ENCODE data around the gene TMEM247. TPM values are rescaled to one million over a fixed set of nuclear protein-coding genes. Genes with fewer than 3 reads are reported as not detected.
A peak's percentile ranks its signal among the peaks of the same experiment; 100 is the strongest.

The TMEM247 gene
- total RNA-seq, 1 donor from 2014 or later: not detected

DNA sequence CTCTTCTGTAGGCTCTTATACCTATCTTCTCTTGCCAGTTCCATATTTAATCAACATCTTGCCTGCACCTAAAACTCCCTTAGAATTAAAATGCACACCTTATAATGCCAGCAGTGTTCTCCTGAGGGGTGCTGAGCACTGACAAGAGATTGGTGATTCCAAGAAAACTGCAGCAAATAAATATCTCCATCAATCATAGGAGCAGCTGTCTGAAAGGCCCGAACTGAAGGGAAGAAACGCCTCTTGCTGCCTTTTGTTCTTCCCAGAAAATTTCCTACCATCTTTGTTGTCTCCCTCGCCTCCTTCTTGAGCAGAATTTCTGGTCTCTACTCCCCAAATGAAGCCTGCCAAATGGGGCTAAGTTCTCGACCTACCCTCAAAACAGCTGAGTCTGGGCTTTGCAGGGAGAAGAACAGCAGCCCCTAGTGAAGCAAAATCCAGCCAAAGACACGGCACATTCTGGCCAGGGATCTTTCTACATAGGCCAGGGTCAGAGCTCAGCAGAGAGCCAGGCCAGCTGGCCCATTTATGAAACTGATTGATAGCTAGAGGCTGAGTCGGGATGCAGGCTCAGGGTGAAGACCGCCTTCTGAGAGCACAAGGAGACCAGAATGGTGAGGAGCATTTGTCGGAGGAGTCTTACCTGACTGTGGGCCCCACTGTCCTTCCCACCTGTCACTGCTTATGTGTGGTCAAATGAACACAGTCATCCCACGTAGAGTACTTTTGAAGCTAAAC lies 20.4 kb upstream of the TMEM247 start:
- no peak for DNase-seq (ENCODE audit: low read depth)
- no peak overlapping the region for H3K4me3 ChIP-seq (ENCODE audit: low read depth, low read length)
- TF ChIP-seq, protein P1, sequence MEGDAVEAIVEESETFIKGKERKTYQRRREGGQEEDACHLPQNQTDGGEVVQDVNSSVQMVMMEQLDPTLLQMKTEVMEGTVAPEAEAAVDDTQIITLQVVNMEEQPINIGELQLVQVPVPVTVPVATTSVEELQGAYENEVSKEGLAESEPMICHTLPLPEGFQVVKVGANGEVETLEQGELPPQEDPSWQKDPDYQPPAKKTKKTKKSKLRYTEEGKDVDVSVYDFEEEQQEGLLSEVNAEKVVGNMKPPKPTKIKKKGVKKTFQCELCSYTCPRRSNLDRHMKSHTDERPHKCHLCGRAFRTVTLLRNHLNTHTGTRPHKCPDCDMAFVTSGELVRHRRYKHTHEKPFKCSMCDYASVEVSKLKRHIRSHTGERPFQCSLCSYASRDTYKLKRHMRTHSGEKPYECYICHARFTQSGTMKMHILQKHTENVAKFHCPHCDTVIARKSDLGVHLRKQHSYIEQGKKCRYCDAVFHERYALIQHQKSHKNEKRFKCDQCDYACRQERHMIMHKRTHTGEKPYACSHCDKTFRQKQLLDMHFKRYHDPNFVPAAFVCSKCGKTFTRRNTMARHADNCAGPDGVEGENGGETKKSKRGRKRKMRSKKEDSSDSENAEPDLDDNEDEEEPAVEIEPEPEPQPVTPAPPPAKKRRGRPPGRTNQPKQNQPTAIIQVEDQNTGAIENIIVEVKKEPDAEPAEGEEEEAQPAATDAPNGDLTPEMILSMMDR (conservative IDR thresholded peaks at IDR 0.05; ENCODE audit: low read depth, low read length): no peak

DNA sequence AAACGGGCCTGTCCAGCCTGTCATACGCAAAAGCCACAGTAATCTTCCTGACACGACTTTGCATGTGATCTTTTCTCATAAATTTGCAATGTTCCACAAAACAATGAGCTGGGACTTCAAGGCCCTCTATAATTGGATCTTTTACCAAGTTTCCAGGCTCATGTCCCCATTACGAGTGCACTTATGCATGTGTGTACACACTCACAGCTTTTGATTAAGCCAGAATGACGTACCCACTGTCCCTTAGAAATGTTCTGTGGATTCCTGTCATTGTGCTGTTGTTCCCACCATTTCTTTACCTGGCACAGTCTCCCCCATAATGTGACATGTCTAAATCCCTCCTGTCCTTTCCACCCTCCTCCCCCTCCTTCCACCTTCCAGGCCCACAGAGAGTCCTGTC lies 19.7 kb upstream of the TMEM247 start:
- no peak for DNase-seq (ENCODE audit: low read depth)
- H3K4me3 ChIP-seq (ENCODE audit: low read depth, low read length): no peak overlapping the region
- TF ChIP-seq, protein P1 (conservative IDR thresholded peaks at IDR 0.05; ENCODE audit: low read depth, low read length): no peak

DNA sequence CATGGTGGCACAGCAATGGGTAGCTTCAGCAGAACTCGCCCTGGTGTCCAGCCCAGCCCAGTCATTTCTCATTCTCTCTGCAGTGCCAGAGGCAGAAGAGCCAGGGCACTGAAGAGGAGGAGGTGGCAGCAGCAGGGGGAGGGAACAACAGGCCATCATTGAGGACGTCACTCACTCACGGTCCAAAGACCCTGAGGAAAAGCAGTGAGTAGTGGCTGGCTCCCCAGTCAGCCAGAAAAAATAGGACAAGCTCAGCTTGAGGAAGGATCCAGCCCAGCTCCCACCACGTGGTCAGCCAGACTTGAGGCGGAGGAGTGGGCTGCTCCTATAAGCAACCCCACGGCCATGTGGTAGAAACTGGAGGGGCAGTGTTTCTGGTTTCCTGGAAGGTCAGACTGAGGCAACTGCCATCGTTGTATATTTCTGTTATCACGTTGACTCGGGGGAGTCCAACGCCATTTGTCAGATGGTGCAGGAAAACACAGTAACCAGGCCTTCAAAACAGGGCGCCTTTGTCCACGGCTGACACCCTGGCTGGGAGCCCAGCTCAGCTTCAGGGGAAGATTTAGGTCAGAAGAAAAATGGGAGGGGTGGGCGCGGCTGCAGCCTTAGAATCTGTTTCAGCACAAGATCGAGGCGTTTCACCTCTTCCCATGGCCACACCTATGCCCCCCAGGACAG lies 19.0 kb upstream of the TMEM247 start:
- TF ChIP-seq, protein P1 (conservative IDR thresholded peaks at IDR 0.05; ENCODE audit: low read depth, low read length): no peak
- no peak overlapping the region for H3K4me3 ChIP-seq (ENCODE audit: low read depth, low read length)
- no peak for DNase-seq (ENCODE audit: low read depth)

DNA sequence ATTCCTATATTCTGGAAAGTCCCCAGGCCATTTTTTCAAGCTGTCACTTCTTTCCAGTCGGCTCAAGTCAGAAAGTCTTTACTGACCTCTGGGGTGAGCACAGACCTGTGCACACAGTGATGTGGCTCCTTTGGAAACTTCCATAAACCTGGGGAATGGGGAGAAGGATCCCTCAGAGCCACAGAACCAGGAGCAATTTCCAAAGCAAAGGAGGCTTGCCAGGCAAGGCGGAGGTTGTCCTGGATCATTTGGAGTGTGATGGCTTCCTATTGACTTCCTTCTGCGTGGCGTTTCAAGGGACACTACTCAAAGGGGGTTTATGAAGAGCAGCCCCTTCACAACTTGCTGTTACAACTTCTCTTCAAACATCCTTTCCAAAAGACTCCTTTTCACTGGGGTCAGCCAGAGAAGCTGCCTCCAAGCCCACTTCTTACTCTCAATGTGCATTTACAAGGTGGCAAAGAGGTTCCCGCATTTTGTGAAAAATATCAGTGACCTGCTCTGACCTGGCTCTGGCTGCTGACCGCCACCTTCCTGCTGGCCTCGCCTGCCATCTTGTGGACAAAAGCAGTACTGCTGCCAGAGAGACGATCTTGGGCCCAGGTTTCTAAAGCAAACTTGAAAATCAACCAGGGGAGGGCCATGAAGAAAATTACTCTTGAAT lies 18.2 kb upstream of the TMEM247 start:
- no peak for DNase-seq (ENCODE audit: low read depth)
- H3K4me3 ChIP-seq (ENCODE audit: low read depth, low read length): no peak overlapping the region
- TF ChIP-seq, protein P1 (conservative IDR thresholded peaks at IDR 0.05; ENCODE audit: low read depth, low read length): peak; percentile 100

DNA sequence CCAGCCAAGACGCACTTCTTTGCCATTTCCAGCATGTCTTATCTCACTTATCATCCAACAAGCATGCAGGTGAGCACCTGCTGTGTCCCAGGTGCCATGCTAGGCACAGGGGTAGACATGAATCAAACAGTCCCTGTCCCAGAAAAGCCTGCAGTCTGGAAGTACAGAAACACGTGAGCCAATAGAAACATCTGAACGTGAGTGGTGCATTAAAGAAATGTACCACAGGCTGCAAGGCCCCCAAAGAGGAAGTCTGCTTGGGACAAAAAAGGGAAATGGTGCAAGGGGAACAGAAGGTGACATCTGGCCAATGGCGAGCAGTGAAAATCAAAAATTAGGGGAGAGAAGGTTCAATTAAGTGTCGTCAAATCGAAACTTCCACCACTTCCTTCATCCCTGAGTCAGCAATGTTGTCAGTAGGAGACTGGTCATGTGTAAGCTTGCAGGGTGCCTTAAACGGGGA lies 17.6 kb upstream of the TMEM247 start:
- TF ChIP-seq, protein P1 (conservative IDR thresholded peaks at IDR 0.05; ENCODE audit: low read depth, low read length): no peak
- DNase-seq (ENCODE audit: low read depth): no peak

DNA sequence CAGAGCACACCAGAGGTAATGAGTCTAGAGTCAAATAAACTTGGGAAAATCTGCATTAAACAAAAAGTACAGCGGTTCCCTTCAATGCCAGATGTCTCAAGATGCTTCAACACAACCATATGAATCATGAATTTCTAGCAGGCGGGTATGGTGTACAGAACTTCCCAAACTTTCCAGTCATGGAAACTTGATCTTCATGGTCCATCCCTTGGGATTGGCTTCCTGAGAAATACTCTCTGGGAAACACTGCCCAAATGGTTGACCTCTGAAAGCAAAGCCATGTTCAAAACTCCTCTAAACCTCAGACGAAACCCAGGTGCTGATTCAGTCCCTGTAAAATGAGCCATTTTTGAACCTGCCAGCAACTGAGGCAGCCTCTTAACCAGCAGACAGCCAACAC lies 16.4 kb upstream of the TMEM247 start:
- DNase-seq (ENCODE audit: low read depth): no peak
- TF ChIP-seq, protein P1 (conservative IDR thresholded peaks at IDR 0.05; ENCODE audit: low read depth, low read length): no peak
- no peak overlapping the region for H3K4me3 ChIP-seq (ENCODE audit: low read depth, low read length)

More for the DNA sequence above, 17.6 kb upstream of the TMEM247 start:
- H3K4me3 ChIP-seq (ENCODE audit: low read depth, low read length): no peak overlapping the region

Data from epithelial cell of proximal tubule (primary cell).